MM.1S (cell line): ENCODE results near the gene GNAI3.

Source experiments
- DNase-seq: peaks from one replicate; pipeline ENCODE4 v3.0.0-alpha.2; 2015
- H2AFZ ChIP-seq: fragments of 300-600 bp; sonication (generic); 2 replicates; pipeline ENCODE4 v1.6.0; 2016; ENCODE audit warnings: antibody characterized with exemption, low read length
- H3F3A ChIP-seq: fragments of 300-600 bp; sonication (generic); 2 replicates; pipeline ENCODE4 v1.6.1; 2016; ENCODE audit warnings: mild to moderate bottlenecking, antibody characterized with exemption, low read length, moderate library complexity, mixed read lengths; ENCODE audit not compliant: insufficient read depth
- H3K27ac ChIP-seq: fragments of 300-600 bp; sonication (generic); 2 replicates; pipeline ENCODE4 v1.5.1; 2016; ENCODE audit warnings: mild to moderate bottlenecking, low read length
- H3K27me3 ChIP-seq: fragments of 300-600 bp; sonication (generic); replicated peaks from 2 replicates; pipeline ENCODE4 v1.6.0; 2016; ENCODE audit warnings: low read length; ENCODE audit not compliant: insufficient read depth
- H3K36me3 ChIP-seq: fragments of 300-600 bp; sonication (generic); replicated peaks from 2 replicates; pipeline ENCODE4 v1.6.1; 2016; ENCODE audit warnings: mild to moderate bottlenecking, low read length, mixed read lengths; ENCODE audit not compliant: insufficient read depth
- H3K4me1 ChIP-seq: fragments of 300-600 bp; sonication (generic); 2 replicates; pipeline ENCODE4 v1.6.1; 2016; ENCODE audit warnings: low read length, mixed read lengths
- H3K4me2 ChIP-seq: fragments of 300-600 bp; sonication (generic); 2 replicates; pipeline ENCODE4 v1.6.0; 2016; ENCODE audit warnings: low read depth, low read length
- H3K4me3 ChIP-seq: fragments of 300-600 bp; sonication (generic); 2 replicates; pipeline ENCODE4 v1.5.1; 2016; ENCODE audit warnings: low read length, mixed read lengths
- H3K79me2 ChIP-seq: fragments of 300-600 bp; sonication (generic); 2 replicates; pipeline ENCODE4 v1.6.1; 2016; ENCODE audit warnings: mixed run types, low read length, mixed read lengths
- H3K9ac ChIP-seq: fragments of 300-600 bp; sonication (generic); 2 replicates; pipeline ENCODE4 v1.6.1; 2016; ENCODE audit warnings: low read length, mixed read lengths
- H3K9me2 ChIP-seq: fragments of 300-600 bp; sonication (generic); replicated peaks from 2 replicates; pipeline ENCODE4 v1.6.1; 2016; ENCODE audit warnings: mild to moderate bottlenecking, low read length, mixed read lengths; ENCODE audit not compliant: insufficient read depth
- H3K9me3 ChIP-seq: fragments of 300-600 bp; sonication (generic); replicated peaks from 2 replicates; pipeline ENCODE4 v1.6.1; 2016; ENCODE audit warnings: mild to moderate bottlenecking, low read length, mixed read lengths; ENCODE audit not compliant: insufficient read depth
- H4K20me1 ChIP-seq: fragments of 300-600 bp; sonication (generic); 2 replicates; pipeline ENCODE4 v1.6.1; 2016; ENCODE audit warnings: mild to moderate bottlenecking, low read length, moderate library complexity, mixed read lengths; ENCODE audit not compliant: insufficient read depth
- EZH2 ChIP-seq: fragments of 300-600 bp; sonication (generic); optimal IDR thresholded peaks from 2 replicates; pipeline ENCODE3; 2017; ENCODE audit warnings: low read depth, mild to moderate bottlenecking, antibody characterized with exemption, low read length, mixed read lengths
- EZH2phosphoT487 ChIP-seq: fragments of 300-600 bp; sonication (generic); IDR thresholded peaks from 2 replicates; pipeline ENCODE4 v1.6.1; 2018; ENCODE audit warnings: antibody characterized with exemption, low read length
- TF ChIP-seq, protein P1 (sequence below): fragments of 300-600 bp; sonication (generic); IDR thresholded peaks from 2 replicates; pipeline ENCODE4 v1.5.1; 2016; ENCODE audit warnings: antibody characterized with exemption, low read length, mixed read lengths

The GNAI3 gene

GRCh38 chr1:109527098-109527811 is 21.2 kb upstream of the GNAI3 start:
- no peak overlapping the region for H3K27ac ChIP-seq
- no peak overlapping the region for H3K4me2 ChIP-seq
- H3K9me2 ChIP-seq: no peaks in the 10 kb centered on the region
- H3F3A ChIP-seq: no peaks in the 10 kb centered on the region
- no peaks in the 10 kb centered on the region for H3K4me1 ChIP-seq
- no peaks in the 10 kb centered on the region for H3K27me3 ChIP-seq
- no peak overlapping the region for H2AFZ ChIP-seq
- no peaks in the 10 kb centered on the region for H4K20me1 ChIP-seq
- no peak overlapping the region for H3K9ac ChIP-seq
- no peak for TF ChIP-seq EZH2
- H3K79me2 ChIP-seq: no peaks in the 10 kb centered on the region
- no peaks in the 10 kb centered on the region for H3K36me3 ChIP-seq
- no peaks in the 10 kb centered on the region for H3K9me3 ChIP-seq
- H3K4me3 ChIP-seq: no peak overlapping the region
- DNase-seq: no peak

DNA sequence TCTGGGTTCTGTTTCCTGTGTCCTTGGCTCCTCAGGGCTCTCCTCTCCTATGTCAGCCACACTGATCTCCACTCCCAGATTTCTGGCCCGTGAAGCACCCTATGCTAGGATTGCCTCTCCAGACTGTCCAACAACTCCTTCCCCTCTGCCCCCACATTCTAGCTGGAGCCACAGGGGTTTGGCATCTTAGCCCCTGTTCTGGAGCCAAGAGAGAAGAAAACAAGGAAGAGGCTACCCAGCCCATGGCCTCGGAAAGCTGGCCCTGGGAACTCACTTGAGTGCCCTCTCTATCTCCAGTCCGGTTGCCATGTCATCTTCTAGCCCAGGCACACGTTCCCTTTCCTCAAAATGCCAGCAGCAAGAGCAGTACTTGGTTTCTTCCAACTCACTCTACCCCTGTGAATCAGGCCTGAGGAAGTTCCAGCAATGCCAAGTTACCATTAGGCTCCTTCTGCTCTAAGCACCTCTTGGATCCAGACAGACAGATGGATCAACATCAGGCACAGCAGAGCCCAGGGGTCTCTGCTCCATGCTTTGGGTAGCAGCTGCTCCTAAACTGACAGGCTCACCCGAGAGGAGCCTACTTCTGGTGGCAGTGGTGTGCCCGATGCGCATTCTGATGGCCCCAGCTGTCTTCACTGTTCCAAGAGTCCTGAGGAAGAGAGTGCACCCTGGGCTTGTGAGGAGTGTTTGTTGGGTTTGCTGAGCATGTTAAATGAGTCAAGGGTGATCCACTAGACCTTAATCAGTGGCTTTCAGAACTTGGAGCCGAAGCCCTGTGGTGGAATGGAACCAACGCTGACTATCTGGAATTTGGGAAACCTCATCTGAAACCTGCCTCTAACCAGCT is 20.3 kb upstream of the GNAI3 start:
- no peaks in the 10 kb centered on the region for H3K4me1 ChIP-seq
- no peak overlapping the region for H3K4me3 ChIP-seq
- H3K27ac ChIP-seq: no peak overlapping the region
- no peaks in the 10 kb centered on the region for H3K9me2 ChIP-seq
- no peaks in the 10 kb centered on the region for H3K36me3 ChIP-seq
- H3K79me2 ChIP-seq: no peaks in the 10 kb centered on the region
- no peaks in the 10 kb centered on the region for H3F3A ChIP-seq
- H3K9ac ChIP-seq: no peak overlapping the region
- H3K4me2 ChIP-seq: no peak overlapping the region
- H3K9me3 ChIP-seq: no peaks in the 10 kb centered on the region
- H4K20me1 ChIP-seq: no peaks in the 10 kb centered on the region
- no peak for DNase-seq
- H2AFZ ChIP-seq: no peak overlapping the region
- TF ChIP-seq EZH2: no peak
- no peaks in the 10 kb centered on the region for H3K27me3 ChIP-seq

GRCh38 chr1:109528712-109529111 is 19.7 kb upstream of the GNAI3 start:
- Histone ChIP-seq H4K20me1 (no peaks in the 10 kb centered on the region), H3K9me2 (no peaks in the 10 kb centered on the region), H3F3A (no peaks in the 10 kb centered on the region), H3K9ac (no peak overlapping the region), H3K4me1 (no peaks in the 10 kb centered on the region), H3K79me2 (no peaks in the 10 kb centered on the region), H3K27me3 (no peaks in the 10 kb centered on the region), H3K36me3 (no peaks in the 10 kb centered on the region), H3K9me3 (no peaks in the 10 kb centered on the region), H3K4me2 (no peak overlapping the region), H3K4me3 (no peak overlapping the region), H3K27ac (no peak overlapping the region), H2AFZ (no peak overlapping the region)
- TF ChIP-seq, protein P1, sequence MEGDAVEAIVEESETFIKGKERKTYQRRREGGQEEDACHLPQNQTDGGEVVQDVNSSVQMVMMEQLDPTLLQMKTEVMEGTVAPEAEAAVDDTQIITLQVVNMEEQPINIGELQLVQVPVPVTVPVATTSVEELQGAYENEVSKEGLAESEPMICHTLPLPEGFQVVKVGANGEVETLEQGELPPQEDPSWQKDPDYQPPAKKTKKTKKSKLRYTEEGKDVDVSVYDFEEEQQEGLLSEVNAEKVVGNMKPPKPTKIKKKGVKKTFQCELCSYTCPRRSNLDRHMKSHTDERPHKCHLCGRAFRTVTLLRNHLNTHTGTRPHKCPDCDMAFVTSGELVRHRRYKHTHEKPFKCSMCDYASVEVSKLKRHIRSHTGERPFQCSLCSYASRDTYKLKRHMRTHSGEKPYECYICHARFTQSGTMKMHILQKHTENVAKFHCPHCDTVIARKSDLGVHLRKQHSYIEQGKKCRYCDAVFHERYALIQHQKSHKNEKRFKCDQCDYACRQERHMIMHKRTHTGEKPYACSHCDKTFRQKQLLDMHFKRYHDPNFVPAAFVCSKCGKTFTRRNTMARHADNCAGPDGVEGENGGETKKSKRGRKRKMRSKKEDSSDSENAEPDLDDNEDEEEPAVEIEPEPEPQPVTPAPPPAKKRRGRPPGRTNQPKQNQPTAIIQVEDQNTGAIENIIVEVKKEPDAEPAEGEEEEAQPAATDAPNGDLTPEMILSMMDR: no peak
- TF ChIP-seq EZH2phosphoT487: no peak
- DNase-seq: no peak

- no peak for DNase-seq
These were observed 18.4 kb upstream of the GNAI3 start for GRCh38 chr1:109529881-109530456.

More at GRCh38 chr1:109529881-109530456, 18.4 kb upstream of the GNAI3 start:
- no peak overlapping the region for H3K4me2 ChIP-seq
- H3K9me3 ChIP-seq: no peaks in the 10 kb centered on the region
- H3K4me3 ChIP-seq: no peak overlapping the region
- no peaks in the 10 kb centered on the region for H3K27me3 ChIP-seq
- H3K79me2 ChIP-seq: no peaks in the 10 kb centered on the region
- no peak overlapping the region for H3K27ac ChIP-seq
- no peak overlapping the region for H3K9ac ChIP-seq
- no peak overlapping the region for H2AFZ ChIP-seq
- H3K9me2 ChIP-seq: no peaks in the 10 kb centered on the region
- H3F3A ChIP-seq: no peaks in the 10 kb centered on the region
- H3K4me1 ChIP-seq: no peaks in the 10 kb centered on the region
- TF ChIP-seq EZH2phosphoT487 (no peak), EZH2 (no peak)
- TF ChIP-seq, protein P1: no peak
- H4K20me1 ChIP-seq: no peaks in the 10 kb centered on the region
- no peaks in the 10 kb centered on the region for H3K36me3 ChIP-seq
